ENCODE measurements around the gene WDR33.
"Not testable (repeated sequence)": the region's sequence is repeated elsewhere in the genome, so short reads cannot be mapped to it uniquely, and the experiment has no call there.

WDR33 gene

DNA sequence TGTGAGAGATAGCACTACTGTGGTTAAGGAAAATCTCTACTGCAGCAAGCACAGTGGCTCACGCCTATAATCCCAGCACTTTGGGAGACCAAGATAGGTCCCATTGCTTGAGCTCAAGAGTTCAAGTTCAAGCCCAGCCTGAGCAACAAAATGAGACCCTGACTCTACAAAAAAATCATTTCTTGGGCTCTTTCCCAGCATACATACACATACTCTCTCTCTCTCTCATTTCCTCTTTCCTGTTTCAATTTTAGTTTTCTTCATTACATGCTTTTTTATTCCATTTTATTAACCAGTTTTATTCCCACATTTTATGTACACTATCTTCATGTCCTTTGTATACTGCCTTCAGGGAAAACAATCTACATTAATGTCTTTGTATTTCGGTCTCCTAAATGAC lies 14.6 kb downstream of the WDR33 start:
- POLR2A ChIA-PET, result interaction anchor here (0.7 kb wide), 1 partner anchor 18 kb away, joined by 3 read pairs; no protein-coding TSS in a partner anchor
- CTCF ChIA-PET, result interaction anchor here (1.3 kb wide), 1 partner anchor 9 kb away, joined by 6 read pairs; no protein-coding TSS in a partner anchor
- TF ChIP-seq, protein P1, sequence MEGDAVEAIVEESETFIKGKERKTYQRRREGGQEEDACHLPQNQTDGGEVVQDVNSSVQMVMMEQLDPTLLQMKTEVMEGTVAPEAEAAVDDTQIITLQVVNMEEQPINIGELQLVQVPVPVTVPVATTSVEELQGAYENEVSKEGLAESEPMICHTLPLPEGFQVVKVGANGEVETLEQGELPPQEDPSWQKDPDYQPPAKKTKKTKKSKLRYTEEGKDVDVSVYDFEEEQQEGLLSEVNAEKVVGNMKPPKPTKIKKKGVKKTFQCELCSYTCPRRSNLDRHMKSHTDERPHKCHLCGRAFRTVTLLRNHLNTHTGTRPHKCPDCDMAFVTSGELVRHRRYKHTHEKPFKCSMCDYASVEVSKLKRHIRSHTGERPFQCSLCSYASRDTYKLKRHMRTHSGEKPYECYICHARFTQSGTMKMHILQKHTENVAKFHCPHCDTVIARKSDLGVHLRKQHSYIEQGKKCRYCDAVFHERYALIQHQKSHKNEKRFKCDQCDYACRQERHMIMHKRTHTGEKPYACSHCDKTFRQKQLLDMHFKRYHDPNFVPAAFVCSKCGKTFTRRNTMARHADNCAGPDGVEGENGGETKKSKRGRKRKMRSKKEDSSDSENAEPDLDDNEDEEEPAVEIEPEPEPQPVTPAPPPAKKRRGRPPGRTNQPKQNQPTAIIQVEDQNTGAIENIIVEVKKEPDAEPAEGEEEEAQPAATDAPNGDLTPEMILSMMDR (IDR thresholded peaks at IDR 0.05; ENCODE audit: control extremely low read depth, extremely low read depth, low read depth, missing control alignments), result no peak
- no peak for DNase-seq (ENCODE audit: extremely low spot score)

GRCh38 chr2:127794901-127795300 lies 16.1 kb downstream of the WDR33 start:
- POLR2A ChIA-PET; DNase-seq (ENCODE audit: extremely low spot score): not testable (repeated sequence)
- CTCF ChIA-PET, result interaction anchor here (1.2 kb wide), 1 partner anchor 9 kb away, joined by 3 read pairs; no protein-coding TSS in a partner anchor

- POLR2A ChIA-PET, result no interaction called here
- CTCF ChIA-PET, result interaction anchor here (1.6 to 2.5 kb wide), 2 partner anchors 8 to 10 kb away, joined by 4 to 7 read pairs; no protein-coding TSS in a partner anchor
- no peak for DNase-seq (ENCODE audit: extremely low spot score)
- TF ChIP-seq, protein P1 (IDR thresholded peaks at IDR 0.05; ENCODE audit: control extremely low read depth, extremely low read depth, low read depth, missing control alignments), result no peak
Measured at GRCh38 chr2:127792805-127793204, 18.2 kb downstream of the WDR33 start.

GRCh38 chr2:127790694-127791529 lies 20.1 kb downstream of the WDR33 start:
- DNase-seq (ENCODE audit: extremely low spot score), result no peak
- CTCF ChIA-PET, result no interaction called here
- TF ChIP-seq, protein P1 (IDR thresholded peaks at IDR 0.05; ENCODE audit: control extremely low read depth, extremely low read depth, low read depth, missing control alignments), result no peak
- POLR2A ChIA-PET, result no interaction called here

- TF ChIP-seq, protein P1 (IDR thresholded peaks at IDR 0.05; ENCODE audit: control extremely low read depth, extremely low read depth, low read depth, missing control alignments), result no peak
- CTCF ChIA-PET, result interaction anchor here (0.6 to 1.5 kb wide), 2 partner anchors 8 to 31 kb away, joined by 3 read pairs; no protein-coding TSS in a partner anchor
- POLR2A ChIA-PET, result no interaction called here
- no peak for DNase-seq (ENCODE audit: extremely low spot score)
Measured at GRCh38 chr2:127786048-127786809, 24.7 kb downstream of the WDR33 start.

DNA sequence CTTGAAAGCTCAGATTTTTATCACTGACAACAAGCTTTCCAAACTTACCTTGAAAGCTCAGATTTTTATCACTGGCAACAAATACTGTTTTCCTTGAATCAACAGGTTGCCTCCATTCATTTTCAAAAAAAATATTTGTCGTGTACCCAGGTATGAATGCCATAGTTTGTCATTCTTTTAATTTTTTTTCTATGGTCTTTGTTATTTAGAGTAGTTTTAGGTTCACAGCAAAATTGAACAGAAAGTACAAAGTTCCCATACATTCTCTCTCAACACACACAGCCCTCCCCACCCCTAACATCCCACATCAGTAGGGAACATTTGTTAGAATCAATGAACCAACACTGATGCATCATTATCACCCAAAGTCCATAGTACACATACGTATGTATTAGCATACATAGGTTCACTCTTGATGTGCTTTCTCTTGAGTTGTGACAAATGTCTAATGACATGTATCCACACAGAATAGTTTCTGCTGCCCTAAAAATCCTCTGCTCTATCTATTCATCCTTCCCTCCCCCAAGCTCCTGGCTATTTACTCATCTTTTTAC lies 25.9 kb downstream of the WDR33 start:
- CTCF ChIA-PET, result interaction anchor here (1.0 to 1.4 kb wide), 3 partner anchors 9 to 51 kb away, joined by 3 to 5 read pairs (median 4); no protein-coding TSS in a partner anchor
- TF ChIP-seq, protein P1 (IDR thresholded peaks at IDR 0.05; ENCODE audit: control extremely low read depth, extremely low read depth, low read depth, missing control alignments), result no peak
- POLR2A ChIA-PET, result no interaction called here
- DNase-seq (ENCODE audit: extremely low spot score), result no peak
